ENCODE results near the gene SARS1. TPM values are rescaled to one million over a fixed set of nuclear protein-coding genes. Genes with fewer than 3 reads are reported as not detected.

SARS1 gene
- total and polyA plus RNA-seq, 7 donors = 100 to 160 (median 135) TPM

DNA sequence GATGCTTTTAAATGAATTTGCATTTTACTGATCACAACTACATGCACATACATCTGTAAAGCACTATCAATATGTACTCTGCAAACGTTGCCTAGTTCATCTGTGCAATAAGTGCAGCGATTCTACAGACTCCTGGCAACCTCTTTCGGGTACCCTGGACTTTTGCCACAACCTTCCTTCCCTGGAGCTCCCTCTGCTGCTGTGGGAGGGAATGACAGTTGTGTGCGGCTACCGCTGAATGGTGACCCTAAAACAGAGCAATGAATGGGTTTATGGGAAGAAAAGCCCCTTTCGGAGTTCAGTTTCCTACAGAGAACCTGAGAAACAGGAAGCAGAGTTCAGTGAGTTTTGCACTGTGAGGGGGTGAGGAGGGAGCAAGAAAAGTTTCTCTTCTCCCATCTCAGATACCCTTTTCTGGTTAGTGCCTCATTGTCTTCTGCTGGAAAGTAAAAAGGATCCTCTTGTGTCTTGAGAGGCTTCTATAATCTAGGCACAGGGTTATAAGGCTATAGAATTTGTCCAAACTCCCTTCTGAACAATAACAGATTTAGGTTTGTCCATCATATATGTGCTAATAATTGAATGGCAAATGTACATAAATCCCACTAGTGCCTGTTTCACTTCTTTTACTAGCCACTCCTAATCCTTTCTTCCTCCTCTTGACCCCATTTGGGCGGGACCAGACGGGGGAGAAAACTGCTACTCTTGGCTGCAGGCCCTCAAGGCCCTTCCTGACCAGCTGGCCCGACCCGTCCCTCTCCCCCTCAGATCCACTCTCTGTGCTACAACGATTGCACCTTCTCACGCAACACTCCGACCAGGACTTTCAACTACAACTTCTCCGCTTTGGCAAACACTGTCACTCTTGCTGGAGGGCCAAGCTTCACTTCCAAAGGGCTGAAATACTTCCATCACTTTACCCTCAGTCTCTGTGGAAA, 19.8 kb upstream of the SARS1 start:
- DNase-seq = no peak
- Histone ChIP-seq H3K27me3 (no peaks in the 10 kb centered on the region), H3K4me3 (no peak overlapping the region), H3K36me3 (no peaks in the 10 kb centered on the region), H3K4me1 (peaks cover 0 to 12% (median 9%) of the 10 kb centered on the region in 4 donors), H3K9me3 (no peaks in the 10 kb centered on the region), H3K27ac (no peak overlapping the region)
- TF ChIP-seq EP300 (IDR thresholded peaks at IDR 0.05) = no peak
- TF ChIP-seq, protein P1, sequence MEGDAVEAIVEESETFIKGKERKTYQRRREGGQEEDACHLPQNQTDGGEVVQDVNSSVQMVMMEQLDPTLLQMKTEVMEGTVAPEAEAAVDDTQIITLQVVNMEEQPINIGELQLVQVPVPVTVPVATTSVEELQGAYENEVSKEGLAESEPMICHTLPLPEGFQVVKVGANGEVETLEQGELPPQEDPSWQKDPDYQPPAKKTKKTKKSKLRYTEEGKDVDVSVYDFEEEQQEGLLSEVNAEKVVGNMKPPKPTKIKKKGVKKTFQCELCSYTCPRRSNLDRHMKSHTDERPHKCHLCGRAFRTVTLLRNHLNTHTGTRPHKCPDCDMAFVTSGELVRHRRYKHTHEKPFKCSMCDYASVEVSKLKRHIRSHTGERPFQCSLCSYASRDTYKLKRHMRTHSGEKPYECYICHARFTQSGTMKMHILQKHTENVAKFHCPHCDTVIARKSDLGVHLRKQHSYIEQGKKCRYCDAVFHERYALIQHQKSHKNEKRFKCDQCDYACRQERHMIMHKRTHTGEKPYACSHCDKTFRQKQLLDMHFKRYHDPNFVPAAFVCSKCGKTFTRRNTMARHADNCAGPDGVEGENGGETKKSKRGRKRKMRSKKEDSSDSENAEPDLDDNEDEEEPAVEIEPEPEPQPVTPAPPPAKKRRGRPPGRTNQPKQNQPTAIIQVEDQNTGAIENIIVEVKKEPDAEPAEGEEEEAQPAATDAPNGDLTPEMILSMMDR (IDR thresholded peaks at IDR 0.05) = peak in 2 of 4 experiments; percentile 13 to 47
- WGBS, 2 donors = 49 to 52% methylated on average over 14 of the region's 14 CpGs
- intact Hi-C loops (cut with DNase I) = no loop called here

DNA sequence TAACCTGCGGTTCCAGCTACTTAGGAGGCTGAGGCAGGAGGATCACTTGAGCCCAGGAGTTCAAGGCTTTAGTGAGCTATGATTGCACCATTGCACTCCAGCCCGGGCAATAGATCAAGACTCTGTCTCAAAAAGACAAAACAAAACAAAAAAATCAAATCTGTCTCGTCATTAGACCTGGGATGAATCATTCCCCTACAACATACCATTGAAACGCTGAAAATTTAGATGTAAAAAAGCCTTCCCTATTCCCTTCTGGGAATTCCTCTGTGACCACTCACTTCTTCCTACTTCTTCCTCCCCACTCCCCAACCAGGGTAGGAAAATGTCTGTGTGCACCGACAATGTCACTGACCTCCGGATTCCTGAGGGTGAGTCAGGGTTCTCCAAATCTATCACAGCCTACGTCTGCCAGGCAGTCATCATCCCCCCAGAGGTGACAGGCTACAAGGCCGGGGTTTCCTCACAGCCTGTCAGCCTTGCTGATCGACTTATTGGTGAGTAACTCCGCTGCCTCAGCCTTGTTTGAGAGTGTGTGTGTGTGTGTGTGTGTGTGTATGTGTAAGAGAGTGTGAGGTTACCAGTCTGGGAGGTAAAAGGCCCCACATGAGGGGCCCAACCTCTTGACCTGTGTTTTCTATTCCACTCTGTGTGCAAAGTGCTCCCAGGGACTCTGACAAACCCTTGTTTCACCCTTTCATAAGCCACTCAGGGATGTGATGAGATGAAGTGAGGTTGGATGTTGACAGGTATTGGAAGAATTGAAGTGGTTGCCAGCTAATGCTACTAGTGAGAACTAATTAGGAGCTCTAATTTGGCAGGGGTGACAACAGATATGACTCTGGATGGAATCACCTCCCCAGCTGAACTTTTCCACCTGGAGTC, 16.3 kb upstream of the SARS1 start:
- no peaks in the 10 kb centered on the region for H3K36me3 ChIP-seq

DNA sequence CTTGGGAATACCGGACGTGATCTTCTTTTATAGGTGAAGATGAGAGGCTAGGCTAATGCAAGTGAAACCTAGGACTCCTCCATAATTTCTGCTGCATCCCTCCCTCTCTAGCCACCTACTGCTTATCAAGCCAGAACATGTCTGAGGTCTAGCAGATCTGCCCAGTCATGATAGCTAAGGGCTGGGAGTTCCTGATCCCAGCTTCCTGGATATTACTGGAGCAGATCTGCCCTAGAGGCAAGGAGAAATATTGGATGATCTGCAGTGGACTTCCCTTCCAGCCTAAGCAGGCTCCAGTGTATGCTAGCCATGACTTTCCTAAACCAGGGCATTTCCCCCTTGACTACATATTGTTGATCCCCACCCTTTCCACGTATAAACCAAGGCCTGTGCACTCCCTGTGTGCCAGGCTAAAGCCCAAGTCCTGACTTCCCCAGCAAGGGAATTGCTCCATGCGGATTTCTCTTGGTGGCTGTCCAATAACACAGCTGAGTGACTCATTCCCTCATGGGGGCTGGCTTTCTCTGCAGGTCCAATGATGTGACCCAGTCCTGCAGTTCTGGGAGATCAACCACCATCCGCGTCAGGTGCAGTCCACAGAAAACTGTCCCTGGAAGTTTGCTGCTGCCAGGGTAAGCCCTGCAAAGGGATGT, 15.5 kb upstream of the SARS1 start:
- peaks cover 0 to 12% (median 9%) of the 10 kb centered on the region in 4 donors for H3K4me1 ChIP-seq
- no peaks in the 10 kb centered on the region for H3K27me3 ChIP-seq
- H3K4me3 ChIP-seq = no peak overlapping the region
- WGBS, 2 donors = 76 to 77% methylated on average over 6 of the region's 6 CpGs
- no peaks in the 10 kb centered on the region for H3K9me3 ChIP-seq
- peak overlapping the region in 2 of 4 donors; percentile 14 to 52 for H3K27ac ChIP-seq
- intact Hi-C loops (cut with DNase I) = no loop called here
- no peaks in the 10 kb centered on the region for H3K36me3 ChIP-seq
- TF ChIP-seq, protein P1 (IDR thresholded peaks at IDR 0.05) = no peak
- no peak for TF ChIP-seq POLR2AphosphoS5 (IDR thresholded peaks at IDR 0.05)
- TF ChIP-seq EP300 (IDR thresholded peaks at IDR 0.05) = no peak
- TF ChIP-seq POLR2A (IDR thresholded peaks at IDR 0.05) = no peak
- DNase-seq = peak; percentile 77

More for the DNA sequence above, 16.3 kb upstream of the SARS1 start:
- no peak for TF ChIP-seq POLR2A (IDR thresholded peaks at IDR 0.05)
- no peak for TF ChIP-seq EP300 (IDR thresholded peaks at IDR 0.05)
- TF ChIP-seq POLR2AphosphoS5 (IDR thresholded peaks at IDR 0.05) = no peak
- TF ChIP-seq, protein P1 (IDR thresholded peaks at IDR 0.05) = no peak
- peak overlapping the region in 2 of 4 donors; percentile 14 to 52 for H3K27ac ChIP-seq
- intact Hi-C loops (cut with DNase I) = no loop called here
- H3K4me1 ChIP-seq = peaks cover 0 to 12% (median 9%) of the 10 kb centered on the region in 4 donors
- no peaks in the 10 kb centered on the region for H3K27me3 ChIP-seq
- 72 to 83% methylated on average over 10 of the region's 10 CpGs for WGBS, 2 donors
- no peaks in the 10 kb centered on the region for H3K9me3 ChIP-seq
- H3K4me3 ChIP-seq = no peak overlapping the region
- no peak for DNase-seq

DNA sequence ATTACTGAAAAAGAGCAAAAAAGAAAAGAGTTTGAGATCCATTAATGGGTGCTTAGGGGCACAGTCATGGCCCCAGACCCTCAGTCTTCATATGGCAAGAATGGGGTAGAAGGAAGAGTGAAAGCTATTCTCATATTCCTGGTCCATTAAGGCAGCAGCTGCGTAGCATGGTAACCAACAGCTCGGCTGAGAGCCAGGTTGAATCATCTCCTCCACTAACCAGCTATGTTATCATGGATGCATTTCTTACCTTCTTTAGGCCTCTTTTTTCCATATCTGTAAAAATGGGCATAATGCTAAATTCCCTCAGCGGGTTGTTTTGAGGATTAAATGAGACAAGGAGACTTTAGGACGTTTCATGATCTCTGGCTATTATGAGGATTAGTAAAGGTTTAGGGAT, 15.0 kb upstream of the SARS1 start:
- 91 to 93% methylated on average over 4 of the region's 4 CpGs for WGBS, 2 donors
- Histone ChIP-seq H3K36me3 (no peaks in the 10 kb centered on the region), H3K27ac (peak overlapping the region in 1 of 4 donors; percentile 52), H3K4me1 (peaks cover 0 to 12% (median 9%) of the 10 kb centered on the region in 4 donors), H3K4me3 (no peak overlapping the region), H3K9me3 (no peaks in the 10 kb centered on the region), H3K27me3 (no peaks in the 10 kb centered on the region)
- no peak for TF ChIP-seq POLR2AphosphoS5 (IDR thresholded peaks at IDR 0.05)
- TF ChIP-seq, protein P1 (IDR thresholded peaks at IDR 0.05) = no peak
- no peak for TF ChIP-seq POLR2A (IDR thresholded peaks at IDR 0.05)
- TF ChIP-seq EP300 (IDR thresholded peaks at IDR 0.05) = no peak
- intact Hi-C loops (cut with DNase I) = no loop called here
- DNase-seq = no peak

Measured in sigmoid colon (tissue), 7 donors.